NCI-H1694 (cell line): ENCODE measurements around the gene KDM5C.

ENCODE experiments used
- DNase-seq: peaks from one replicate; lab custom pipeline; 2025; lab: John Stamatoyannopoulos, UW

Gene KDM5C

DNA sequence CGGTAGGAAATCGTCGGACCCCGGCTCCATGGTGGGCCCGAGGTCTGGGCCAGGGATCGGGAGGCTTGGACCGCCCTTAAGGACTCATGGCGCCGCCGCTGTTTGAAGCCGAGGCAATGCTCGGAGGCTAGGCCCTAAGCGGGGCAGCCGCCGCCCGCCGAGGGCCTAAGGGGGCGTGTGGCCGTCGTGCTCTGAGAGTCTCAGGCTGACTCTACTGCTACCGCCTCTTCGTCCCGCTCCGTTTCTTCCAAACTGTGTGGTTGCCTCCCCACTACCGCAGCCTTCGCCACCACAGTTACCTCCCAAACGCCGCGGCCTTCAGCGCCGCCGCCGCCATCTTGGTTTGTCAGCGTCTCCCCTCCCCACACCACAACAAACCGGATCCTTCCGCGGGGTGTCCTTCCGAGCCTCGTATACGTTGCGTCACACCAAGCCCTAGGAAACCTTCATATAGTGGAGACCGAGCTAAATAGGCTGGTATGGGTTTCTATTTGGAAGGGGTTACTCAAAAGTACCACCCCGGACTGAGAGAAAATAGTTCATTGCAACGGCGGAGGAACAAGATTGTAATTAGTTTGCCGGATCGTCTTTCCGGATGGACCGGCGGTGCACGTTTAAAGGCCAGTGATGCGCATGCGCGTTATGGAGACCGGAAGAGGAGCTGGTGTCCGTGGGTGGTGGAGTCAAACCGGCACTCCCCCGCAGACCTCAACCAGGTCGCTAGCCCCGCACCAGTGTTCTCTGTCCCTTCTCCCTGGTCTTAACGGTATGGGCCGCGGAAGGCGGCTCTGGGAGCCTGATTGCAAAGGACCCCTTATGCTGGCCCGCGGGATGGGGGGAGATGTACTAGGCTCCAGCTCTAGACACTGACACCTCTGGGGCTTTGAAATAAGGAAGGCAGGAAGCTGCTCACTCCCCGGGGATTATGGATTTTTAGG, at the start of gene KDM5C:
Gene KDM5C, minus strand, starts transcription at position 348 of the 938 bp plus-strand sequence. Its CDS starts 318 bp downstream, at position 30.
- peak; percentile 82 for DNase-seq

DNA sequence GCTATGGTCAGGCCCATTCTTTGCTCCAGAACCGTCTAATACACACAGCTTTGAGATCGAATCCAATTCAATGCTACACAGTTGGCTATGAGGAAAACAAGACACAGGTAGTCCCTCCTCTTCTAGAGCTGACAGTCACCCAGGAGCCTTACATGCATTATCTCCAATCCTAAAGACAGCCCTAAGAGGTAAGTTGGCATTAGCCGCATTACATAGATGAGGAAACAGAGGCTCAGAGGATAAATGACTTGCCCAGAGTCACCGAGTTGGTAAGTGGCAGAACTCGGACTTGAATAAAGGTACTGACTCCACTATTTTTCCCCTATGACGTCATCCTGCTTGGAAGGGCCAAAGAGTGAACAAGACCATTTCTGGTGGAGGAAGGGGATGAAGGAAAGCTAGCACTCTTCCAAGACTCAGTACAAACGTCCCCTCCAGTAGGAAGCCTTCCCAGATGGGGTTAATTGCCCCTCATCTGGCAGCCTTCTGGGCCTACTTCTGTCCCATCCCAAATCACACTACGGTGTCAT, 47.9 kb upstream of the KDM5C start:
- DNase-seq: no peak

DNA sequence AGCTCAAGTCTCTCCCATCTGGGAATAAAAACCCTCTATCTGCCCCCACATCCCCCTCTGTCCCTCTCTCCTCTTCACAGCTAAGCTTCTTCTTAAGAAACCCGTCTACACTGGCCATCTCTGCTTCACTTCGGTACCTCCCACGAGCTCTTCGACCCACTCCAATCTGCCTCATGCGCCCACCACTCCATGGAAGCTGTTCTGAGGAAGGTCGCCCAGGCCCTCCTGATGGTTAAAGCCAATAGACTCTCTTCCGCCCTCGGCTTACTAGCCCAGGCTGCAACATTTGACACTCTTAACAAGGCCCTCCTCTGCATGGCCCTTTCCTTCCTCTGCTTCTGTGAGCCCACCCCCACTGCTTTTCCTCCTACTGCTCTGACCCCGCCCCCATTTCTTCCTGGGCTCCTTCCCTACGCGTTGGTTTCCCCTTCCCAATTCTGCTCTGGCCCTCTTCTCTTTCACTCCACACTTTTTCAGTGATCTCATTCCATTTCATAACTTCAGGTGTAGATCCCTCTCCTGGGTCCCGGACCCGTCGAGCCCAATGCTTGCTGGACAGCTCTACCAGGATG, 44.6 kb upstream of the KDM5C start:
- no peak for DNase-seq

DNA sequence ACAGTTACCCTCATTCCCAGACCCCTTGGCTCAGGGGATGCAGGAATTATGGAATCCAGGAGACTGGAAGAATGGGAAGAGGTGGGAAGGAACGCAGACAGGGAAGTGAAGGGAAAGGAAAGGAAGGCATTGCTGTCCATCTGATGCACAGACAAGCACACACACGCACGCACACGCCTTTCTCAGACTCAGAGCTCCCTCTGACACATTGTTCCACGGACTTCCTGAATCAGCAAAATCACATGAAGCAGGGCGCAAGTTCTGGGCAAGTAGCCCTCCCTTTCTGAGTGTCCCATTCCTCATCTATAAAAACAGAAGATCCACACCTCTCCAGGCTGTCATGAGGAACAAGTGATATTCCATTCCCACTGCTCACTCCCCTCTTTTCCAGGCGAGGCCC, 43.2 kb upstream of the KDM5C start:
- DNase-seq: no peak

DNA sequence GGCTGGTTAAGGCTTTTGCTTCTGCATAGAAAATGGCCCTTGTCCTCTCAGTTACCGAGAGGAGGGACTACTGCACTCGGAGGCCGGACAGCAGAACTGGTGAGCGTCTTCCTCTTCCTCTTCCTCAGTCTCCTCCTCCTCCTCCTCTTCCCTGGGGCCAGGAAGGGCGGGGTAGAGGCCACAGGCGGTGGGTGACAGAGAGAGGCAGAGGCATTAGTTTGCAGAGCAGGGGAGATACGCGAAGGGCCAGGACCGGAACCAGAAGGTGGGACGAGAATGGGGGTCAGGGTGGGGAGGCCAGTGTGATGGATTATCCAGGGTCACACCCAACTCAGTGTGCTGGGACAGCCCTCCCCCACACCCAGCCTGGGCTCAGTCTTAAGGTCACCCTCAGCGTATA, 41.9 kb upstream of the KDM5C start:
- no peak for DNase-seq

DNA sequence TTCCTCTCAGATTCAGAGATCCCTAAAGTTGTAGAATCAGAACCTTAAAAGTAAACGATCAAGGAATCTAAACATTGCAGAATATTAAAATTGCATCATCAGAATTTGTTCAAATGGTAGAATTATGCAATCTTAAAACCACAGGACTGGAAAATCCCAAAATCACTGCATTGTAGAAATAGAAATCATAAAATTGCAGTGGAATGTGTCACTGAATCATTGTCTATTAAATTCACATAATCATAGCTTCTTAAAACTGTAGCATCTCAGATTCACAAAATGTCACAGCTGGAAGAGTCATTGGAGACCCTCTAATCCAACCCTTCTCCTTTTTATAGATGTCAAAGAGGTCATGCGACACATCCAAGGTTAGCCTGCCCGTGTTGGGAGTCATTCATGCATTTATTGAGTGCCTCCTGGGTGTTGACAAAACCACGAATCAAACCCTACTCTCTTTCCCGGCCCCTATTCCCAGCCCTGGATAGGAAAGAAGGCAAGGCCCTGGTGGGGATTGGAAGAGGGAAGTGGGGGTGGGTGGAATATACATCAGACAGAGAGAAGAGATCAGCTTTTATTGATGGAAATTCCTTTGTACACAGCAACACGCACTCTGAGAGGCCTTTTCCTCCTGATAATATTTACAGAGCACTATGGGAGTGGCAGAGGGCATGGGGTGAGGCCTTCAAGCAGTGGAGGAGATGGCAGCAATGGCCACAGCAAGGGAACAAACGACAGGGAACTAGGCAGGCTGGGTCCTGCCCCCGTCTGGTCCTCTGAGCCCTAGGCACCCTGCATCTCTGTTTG, 41.0 kb upstream of the KDM5C start:
- DNase-seq: no peak

DNA sequence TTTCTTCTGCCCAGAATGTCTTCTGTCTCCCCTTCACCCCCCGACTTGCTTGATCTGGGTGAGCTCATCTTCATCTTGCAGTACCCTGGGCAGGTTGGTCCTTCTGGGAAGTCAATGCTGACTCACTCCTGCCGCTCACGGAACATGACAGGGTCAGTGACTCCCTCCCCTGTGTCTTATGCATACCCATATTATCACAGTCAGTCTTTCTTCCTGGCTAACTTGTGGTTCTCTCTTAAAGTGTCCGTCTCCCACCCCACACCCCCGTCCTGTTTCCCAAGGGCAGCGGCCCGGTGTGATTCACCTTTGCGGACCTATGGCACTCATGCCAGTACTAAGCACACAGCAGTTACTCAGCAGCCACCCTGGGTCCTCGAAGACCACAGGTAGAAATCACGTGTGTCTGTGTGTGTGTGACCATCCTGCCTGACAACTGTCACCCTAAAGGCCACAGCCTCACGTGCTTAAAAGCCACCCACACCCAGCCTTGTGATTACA, 38.6 kb upstream of the KDM5C start:
- DNase-seq: no peak

DNA sequence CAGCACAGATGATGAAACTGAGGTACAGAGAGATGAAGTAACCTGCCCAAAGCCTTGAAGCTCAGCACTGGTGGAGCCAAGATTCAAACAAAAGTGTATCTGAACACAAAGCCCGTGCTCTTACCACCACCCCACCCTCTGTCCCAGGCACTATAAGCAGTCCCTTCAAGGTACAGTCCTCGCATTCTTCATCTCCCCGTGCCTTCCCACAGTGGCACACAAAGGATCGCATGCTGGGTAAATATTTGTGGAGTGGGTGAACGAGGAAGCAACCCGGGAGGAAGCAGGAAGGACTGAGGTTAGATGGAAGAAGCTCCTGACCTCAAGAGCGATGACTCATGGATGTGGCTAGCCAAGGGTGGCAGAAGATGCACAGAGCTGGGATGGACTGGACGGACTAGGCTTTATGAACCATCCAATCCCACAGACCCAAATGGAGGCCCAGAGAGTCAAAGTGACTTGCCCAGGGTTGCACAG, 37.9 kb upstream of the KDM5C start:
- DNase-seq: no peak

DNA sequence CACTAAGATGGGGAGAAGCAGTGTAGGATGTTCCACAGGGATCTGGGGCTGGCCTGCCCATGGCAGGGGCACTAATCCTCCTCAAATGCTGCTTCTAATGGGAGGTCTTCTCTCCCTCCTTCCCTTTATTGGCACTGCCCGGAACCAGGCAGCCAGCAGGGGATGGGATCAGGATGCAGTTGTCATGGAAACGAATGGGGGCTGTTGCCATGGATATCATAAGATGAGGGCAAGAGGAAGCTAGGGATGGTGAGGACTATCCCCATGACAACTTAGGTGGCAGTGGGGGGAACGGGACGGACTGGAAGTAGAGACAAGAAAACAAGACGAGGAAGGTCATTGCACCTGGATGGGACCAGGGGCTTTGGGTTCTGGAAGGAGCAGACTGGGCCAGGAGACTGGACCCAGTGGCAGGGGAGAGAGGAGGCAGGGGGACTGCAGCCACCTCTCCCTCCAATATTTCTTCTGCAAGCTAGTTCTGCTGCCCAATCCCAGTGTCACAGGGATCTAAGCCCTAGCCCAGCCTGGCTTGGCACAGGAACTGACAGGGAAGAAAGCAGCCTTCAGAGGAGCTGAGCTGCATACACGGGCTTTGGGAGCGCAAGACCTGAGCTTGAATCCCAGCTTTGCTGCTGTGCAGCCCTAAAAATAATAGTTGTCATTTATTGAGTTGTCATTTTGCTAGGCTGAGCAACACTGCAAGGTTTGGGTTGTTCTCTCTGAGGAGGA, 37.3 kb upstream of the KDM5C start:
- DNase-seq: no peak

DNA sequence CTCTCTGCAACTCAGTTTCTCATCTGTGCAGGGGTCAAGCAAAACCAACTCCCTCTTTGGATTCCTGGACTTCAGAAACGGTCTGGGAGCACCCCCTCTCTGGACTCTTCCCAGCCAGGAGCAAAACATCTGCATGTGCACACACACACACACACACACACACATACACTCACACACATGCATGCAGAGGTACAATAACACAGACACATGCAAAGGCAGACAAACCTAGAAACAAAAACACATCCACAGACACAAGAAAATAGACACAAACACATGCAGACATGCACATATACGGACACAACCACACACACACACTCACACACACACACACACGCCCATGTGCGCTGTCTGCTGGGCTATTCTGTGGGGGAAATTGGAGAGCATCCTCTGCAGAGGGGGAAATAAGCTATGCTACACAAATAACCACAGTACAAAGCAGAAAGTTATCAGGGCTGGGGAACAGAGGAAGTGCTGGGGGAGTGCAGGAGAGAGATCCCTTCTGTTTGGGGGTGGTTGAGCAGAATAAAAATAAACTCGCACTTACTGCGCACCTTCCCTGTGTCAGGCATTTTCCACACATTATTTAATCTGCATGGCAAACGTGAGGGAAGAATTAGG, 36.5 kb upstream of the KDM5C start:
- DNase-seq: no peak

DNA sequence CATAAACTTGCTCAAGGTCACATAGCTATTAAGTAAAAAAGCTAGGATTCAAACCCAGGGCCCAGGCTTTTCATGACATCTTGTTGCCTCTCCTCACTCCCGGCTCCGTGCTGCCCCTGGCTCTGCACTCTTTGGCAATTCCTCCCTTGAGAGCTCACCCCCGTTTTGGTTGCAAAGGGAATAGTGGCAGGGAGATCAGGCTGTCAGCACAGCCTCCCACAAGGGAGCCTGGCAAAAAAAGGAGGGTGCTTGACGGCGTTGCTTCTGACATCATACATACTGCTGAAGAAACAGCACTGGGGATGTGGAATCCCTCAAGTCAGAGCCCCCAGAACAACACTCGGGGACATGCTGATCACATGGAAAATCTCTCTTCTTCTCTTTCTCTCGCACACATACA, 35.8 kb upstream of the KDM5C start:
- DNase-seq: no peak

DNA sequence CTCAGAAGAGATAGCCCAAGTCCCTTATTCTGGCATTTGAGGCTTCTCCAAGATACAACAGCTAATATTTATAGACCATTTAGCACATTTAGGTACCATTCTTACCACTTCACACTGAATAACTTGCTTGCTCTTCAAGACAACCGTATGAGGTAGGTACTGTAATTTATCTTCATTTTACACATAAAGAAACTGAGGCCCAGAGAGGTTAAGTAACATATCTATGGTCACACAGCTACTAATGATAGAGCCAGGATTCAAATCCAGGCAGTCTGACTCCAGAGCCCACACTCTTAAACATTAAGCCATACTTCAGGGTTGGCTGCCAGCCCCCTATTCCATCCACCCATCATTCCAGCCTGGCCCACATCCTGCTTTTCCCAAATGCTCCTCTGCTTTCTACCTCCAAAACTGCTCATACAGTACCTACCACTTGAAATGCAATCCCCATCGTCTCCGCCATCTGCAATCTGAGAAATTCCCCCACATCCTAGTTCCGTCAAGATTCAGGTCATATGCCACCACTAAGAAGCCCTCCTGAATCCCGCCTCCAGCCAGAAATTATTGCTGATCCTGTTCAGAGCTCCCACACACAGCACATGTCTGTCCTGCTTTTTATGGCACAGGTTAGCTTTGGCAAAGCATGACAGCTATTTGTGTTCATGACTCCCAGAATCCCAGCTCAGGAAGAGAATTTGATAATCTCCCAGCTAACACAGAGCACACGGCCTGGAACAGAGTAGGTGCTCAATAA, 32.8 kb upstream of the KDM5C start:
- no peak for DNase-seq

DNA sequence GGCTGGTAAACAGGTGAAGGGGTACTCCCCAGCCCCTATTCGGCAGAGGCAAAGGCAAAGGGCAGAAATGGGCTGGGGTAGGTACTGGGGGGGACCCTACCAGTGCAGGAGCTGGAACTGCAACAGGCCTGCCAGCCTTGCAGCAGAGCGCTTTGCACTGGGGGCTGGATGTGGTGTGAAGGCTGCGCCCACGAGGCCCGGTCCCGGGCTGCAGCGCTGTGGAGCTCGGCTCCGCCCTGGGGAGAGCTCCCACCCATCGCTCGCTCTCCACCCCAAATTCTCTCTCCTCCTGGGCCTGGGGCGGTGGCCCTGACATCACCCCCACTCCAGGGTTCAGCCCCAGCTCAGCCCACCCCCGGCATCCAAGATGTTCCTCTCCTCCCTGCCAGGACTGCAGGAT, 32.2 kb upstream of the KDM5C start:
- DNase-seq: no peak

DNA sequence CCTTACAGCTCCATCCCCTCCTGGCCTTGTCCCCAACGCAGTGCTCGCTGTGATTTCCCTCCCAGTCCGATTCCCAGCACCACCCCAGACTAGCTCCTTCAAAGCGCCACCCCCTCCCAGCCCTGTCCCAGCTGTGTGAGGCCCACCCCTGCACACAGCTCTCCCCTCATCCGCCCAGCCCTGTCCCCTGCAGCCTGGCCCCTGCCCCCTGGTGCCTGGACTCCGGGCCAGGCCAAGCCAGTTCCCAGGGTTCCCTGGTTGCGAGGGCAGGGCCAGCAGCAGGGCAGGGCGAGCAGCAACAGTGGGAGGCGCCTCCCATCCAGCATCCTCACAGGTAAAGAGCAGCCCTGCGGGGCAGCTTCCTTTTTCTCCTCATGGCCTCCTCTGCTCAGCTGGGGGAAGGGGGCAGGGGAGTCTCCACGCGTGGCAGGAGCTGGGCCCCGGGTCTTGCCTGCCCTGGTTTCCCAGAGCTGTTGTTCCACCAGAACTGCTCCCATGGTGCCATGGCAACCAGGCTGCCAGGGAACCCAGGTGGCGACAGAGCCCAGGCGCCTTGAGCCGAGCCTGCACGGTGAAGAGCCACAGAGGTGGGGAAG, 31.5 kb upstream of the KDM5C start:
- DNase-seq: no peak

DNA sequence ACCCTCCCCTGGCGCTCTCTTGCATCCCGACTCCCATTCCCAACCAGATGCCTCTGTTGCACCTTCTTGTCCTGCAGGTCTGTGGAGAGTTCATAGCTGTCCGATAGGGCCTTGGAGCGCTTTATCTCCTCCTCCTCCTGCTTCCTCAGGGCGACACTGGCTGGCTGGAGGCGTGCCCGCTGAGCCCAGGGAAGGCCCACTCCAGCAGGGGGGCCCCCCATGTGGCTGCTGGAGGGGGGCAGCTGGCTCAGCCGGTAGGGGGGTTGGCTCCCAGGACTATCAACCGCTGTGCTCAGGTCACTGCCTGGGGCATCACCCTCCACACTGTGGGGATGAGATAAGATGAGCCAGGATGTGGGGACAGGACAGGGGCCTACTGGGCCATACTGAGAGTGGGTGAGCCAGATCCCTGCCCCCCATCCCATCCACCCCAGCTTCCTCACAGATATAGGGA, 30.8 kb upstream of the KDM5C start:
- no peak for DNase-seq

DNA sequence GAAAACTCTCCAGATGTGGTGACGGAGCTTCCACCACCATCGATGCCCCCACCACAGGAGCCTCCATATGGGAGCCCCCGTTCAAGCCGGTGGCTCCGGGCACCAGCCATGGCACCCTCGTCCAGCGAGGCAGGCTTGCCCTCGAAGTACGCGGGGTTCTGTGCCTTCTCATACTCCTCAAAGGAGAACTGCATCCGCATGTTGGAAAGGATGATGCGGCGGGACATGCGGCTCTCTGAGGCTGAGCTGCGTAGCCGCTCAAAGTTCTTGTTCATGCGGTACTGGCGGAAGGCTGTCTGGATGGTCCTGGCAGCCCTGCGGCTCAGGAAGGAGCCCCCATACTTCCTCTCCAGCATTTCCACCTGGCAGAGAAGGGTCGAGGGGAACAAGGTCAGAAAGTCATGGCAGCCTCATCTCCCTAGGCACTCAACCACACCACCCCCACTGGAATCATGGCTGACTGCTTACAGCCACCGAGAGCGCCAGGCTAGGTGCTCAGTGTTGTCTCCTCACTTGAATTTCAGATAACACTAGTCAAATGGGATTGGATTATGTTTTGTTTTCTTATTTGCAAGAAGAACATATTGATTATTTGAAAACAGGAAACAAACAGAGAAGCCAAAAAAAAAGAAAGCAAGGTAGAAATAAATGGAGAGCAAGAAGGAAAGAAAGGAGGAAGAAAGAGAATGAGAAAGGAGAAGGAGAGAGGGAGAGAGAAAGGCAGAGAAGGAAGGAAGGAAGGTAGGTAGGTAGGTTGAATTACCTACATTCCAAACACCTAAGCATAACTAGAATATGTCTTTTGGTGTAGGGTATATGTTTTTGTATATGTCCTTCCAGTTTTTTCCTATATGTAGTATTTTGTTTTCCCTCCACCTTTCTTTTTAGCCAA, 29.8 kb upstream of the KDM5C start:
- DNase-seq: no peak

DNA sequence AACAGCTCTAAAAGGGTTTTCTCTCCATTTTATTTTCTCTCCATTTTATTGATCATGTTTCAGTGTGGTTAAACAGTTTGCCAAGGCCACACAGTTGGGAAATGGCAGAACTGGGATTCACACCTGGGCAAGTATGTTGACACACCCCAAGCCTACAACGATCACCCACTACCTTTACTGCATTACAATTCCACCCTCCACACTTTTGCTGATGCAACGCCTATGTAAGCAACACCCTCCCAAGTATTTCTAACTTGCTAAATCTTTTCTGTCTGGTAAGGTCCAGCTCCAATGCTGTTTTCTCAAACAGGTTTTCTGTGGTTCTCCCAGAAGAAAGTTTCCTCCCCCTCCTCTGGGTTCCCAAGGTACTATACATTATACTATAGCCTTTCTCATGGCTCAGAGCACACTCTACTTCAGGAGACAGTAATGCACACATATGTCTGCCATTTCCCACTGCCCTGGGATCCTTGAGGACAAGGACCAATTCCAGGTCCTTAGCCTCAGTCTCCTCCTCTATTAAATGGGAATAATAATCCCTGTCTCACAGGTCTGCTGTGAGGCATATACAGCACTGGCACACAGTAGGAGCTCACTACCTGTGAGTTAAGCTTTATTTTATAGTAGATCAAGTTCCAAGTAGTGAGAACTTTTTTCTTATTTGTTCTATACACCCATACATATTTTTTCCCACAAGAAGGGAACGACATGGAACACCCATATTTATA, 28.4 kb upstream of the KDM5C start:
- DNase-seq: no peak

DNA sequence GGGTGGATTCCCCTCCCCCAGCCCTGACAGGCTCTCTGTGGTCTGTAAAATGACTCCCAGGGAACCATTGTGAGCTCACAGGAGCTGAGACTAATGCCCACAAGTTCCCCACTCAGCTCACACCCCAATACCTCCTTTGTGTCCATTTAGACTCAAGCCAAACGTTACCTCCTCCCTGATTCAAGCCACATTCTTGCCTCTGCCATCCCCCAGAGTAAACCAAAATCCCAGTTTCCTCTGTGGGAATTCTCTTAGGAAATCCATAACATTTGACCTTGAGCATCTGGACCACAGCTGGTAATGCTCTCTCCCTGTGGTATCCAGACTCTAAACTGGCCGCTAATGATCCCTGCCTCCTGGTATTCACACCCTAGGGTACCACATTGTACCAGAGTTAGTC, 26.3 kb upstream of the KDM5C start:
- no peak for DNase-seq
